ENCODE data around the gene CMSS1.

CMSS1 gene

GRCh38 chr3:100144255-100144866 is 326.7 kb downstream of the CMSS1 start:
- Histone ChIP-seq H3K9me3 (ENCODE audit: control insufficient read depth, low read length) (peaks cover 8% of the 10 kb centered on the region), H3K27ac (ENCODE audit: low read depth, low read length, severe bottlenecking) (no peak overlapping the region), H3K36me3 (ENCODE audit: control insufficient read depth, insufficient read depth, low read length) (no peaks in the 10 kb centered on the region), H3K4me3 (ENCODE audit: extremely low read depth, insufficient read depth, low read length, poor library complexity, severe bottlenecking) (no peak overlapping the region), H3K4me1 (ENCODE audit: control insufficient read depth, insufficient read depth, low read length, poor library complexity, severe bottlenecking) (no peaks in the 10 kb centered on the region)
- 80 to 100% methylated on average over 1 of the region's 1 CpG for WGBS, 2 experiments (ENCODE audit: insufficient coverage in 2 of 2)

- Histone ChIP-seq H3K4me3 (ENCODE audit: extremely low read depth, insufficient read depth, low read length, poor library complexity, severe bottlenecking) (no peak overlapping the region), H3K4me1 (ENCODE audit: control insufficient read depth, insufficient read depth, low read length, poor library complexity, severe bottlenecking) (no peaks in the 10 kb centered on the region), H3K27ac (ENCODE audit: low read depth, low read length, severe bottlenecking) (no peak overlapping the region), H3K9me3 (ENCODE audit: control insufficient read depth, low read length) (no peaks in the 10 kb centered on the region), H3K36me3 (ENCODE audit: control insufficient read depth, insufficient read depth, low read length) (no peaks in the 10 kb centered on the region)
- WGBS, 2 experiments (ENCODE audit: insufficient coverage in 2 of 2) = 88 to 95% methylated on average over 1 to 2 of the region's 2 CpGs
Measured at GRCh38 chr3:100149130-100149529, 331.5 kb downstream of the CMSS1 start.

- H3K27ac ChIP-seq (ENCODE audit: low read depth, low read length, severe bottlenecking) = no peak overlapping the region
- no peaks in the 10 kb centered on the region for H3K36me3 ChIP-seq (ENCODE audit: control insufficient read depth, insufficient read depth, low read length)
- no peaks in the 10 kb centered on the region for H3K4me1 ChIP-seq (ENCODE audit: control insufficient read depth, insufficient read depth, low read length, poor library complexity, severe bottlenecking)
- 67 to 100% methylated on average over 1 to 3 of the region's 6 CpGs for WGBS, 2 experiments (ENCODE audit: insufficient coverage in 2 of 2)
- H3K9me3 ChIP-seq (ENCODE audit: control insufficient read depth, low read length) = no peaks in the 10 kb centered on the region
- H3K4me3 ChIP-seq (ENCODE audit: extremely low read depth, insufficient read depth, low read length, poor library complexity, severe bottlenecking) = no peak overlapping the region
Measured at GRCh38 chr3:100149713-100150415, 332.2 kb downstream of the CMSS1 start.

GRCh38 chr3:100150473-100150872 is 332.8 kb downstream of the CMSS1 start:
- Histone ChIP-seq H3K9me3 (ENCODE audit: control insufficient read depth, low read length) (peaks cover 6% of the 10 kb centered on the region), H3K4me1 (ENCODE audit: control insufficient read depth, insufficient read depth, low read length, poor library complexity, severe bottlenecking) (no peaks in the 10 kb centered on the region), H3K36me3 (ENCODE audit: control insufficient read depth, insufficient read depth, low read length) (no peaks in the 10 kb centered on the region), H3K4me3 (ENCODE audit: extremely low read depth, insufficient read depth, low read length, poor library complexity, severe bottlenecking) (no peak overlapping the region), H3K27ac (ENCODE audit: low read depth, low read length, severe bottlenecking) (no peak overlapping the region)
- 100% methylated on average over 1 of the region's 1 CpG for WGBS, 2 experiments (ENCODE audit: insufficient coverage in 2 of 2)

- Histone ChIP-seq H3K4me3 (ENCODE audit: extremely low read depth, insufficient read depth, low read length, poor library complexity, severe bottlenecking) (no peak overlapping the region), H3K36me3 (ENCODE audit: control insufficient read depth, insufficient read depth, low read length) (no peaks in the 10 kb centered on the region), H3K9me3 (ENCODE audit: control insufficient read depth, low read length) (peaks cover 6% of the 10 kb centered on the region), H3K27ac (ENCODE audit: low read depth, low read length, severe bottlenecking) (no peak overlapping the region), H3K4me1 (ENCODE audit: control insufficient read depth, insufficient read depth, low read length, poor library complexity, severe bottlenecking) (no peaks in the 10 kb centered on the region)
- 74 to 90% methylated on average over 5 to 8 of the region's 8 CpGs for WGBS, 2 experiments (ENCODE audit: insufficient coverage in 2 of 2)
Measured at GRCh38 chr3:100151024-100151707, 333.5 kb downstream of the CMSS1 start.

GRCh38 chr3:100154171-100154570 is 336.5 kb downstream of the CMSS1 start:
- Histone ChIP-seq H3K36me3 (ENCODE audit: control insufficient read depth, insufficient read depth, low read length) (no peaks in the 10 kb centered on the region), H3K4me3 (ENCODE audit: extremely low read depth, insufficient read depth, low read length, poor library complexity, severe bottlenecking) (no peak overlapping the region), H3K4me1 (ENCODE audit: control insufficient read depth, insufficient read depth, low read length, poor library complexity, severe bottlenecking) (no peaks in the 10 kb centered on the region), H3K27ac (ENCODE audit: low read depth, low read length, severe bottlenecking) (no peak overlapping the region), H3K9me3 (ENCODE audit: control insufficient read depth, low read length) (peaks cover 6% of the 10 kb centered on the region)
- no CpG with 5 or more reads among the region's 1 CpG for WGBS, 2 experiments (ENCODE audit: insufficient coverage in 2 of 2)

- H3K4me3 ChIP-seq (ENCODE audit: extremely low read depth, insufficient read depth, low read length, poor library complexity, severe bottlenecking) = no peak overlapping the region
- H3K4me1 ChIP-seq (ENCODE audit: control insufficient read depth, insufficient read depth, low read length, poor library complexity, severe bottlenecking) = no peaks in the 10 kb centered on the region
- peaks cover 6% of the 10 kb centered on the region for H3K9me3 ChIP-seq (ENCODE audit: control insufficient read depth, low read length)
- no peak overlapping the region for H3K27ac ChIP-seq (ENCODE audit: low read depth, low read length, severe bottlenecking)
- H3K36me3 ChIP-seq (ENCODE audit: control insufficient read depth, insufficient read depth, low read length) = no peaks in the 10 kb centered on the region
Measured at GRCh38 chr3:100155128-100155527, 337.5 kb downstream of the CMSS1 start.

- Histone ChIP-seq H3K36me3 (ENCODE audit: control insufficient read depth, insufficient read depth, low read length) (no peaks in the 10 kb centered on the region), H3K4me3 (ENCODE audit: extremely low read depth, insufficient read depth, low read length, poor library complexity, severe bottlenecking) (no peak overlapping the region), H3K4me1 (ENCODE audit: control insufficient read depth, insufficient read depth, low read length, poor library complexity, severe bottlenecking) (no peaks in the 10 kb centered on the region), H3K27ac (ENCODE audit: low read depth, low read length, severe bottlenecking) (no peak overlapping the region), H3K9me3 (ENCODE audit: control insufficient read depth, low read length) (peaks cover 6% of the 10 kb centered on the region)
Measured at GRCh38 chr3:100155590-100155989, 337.9 kb downstream of the CMSS1 start.

- Histone ChIP-seq H3K27ac (ENCODE audit: low read depth, low read length, severe bottlenecking) (no peak overlapping the region), H3K9me3 (ENCODE audit: control insufficient read depth, low read length) (peaks cover 6% of the 10 kb centered on the region), H3K4me1 (ENCODE audit: control insufficient read depth, insufficient read depth, low read length, poor library complexity, severe bottlenecking) (no peaks in the 10 kb centered on the region), H3K36me3 (ENCODE audit: control insufficient read depth, insufficient read depth, low read length) (no peaks in the 10 kb centered on the region), H3K4me3 (ENCODE audit: extremely low read depth, insufficient read depth, low read length, poor library complexity, severe bottlenecking) (no peak overlapping the region)
- 100% methylated on average over 1 of the region's 2 CpGs for WGBS, 2 experiments (ENCODE audit: insufficient coverage in 2 of 2)
Measured at GRCh38 chr3:100157685-100158084, 340.0 kb downstream of the CMSS1 start.

GRCh38 chr3:100158918-100159330 is 341.3 kb downstream of the CMSS1 start:
- peaks cover 6% of the 10 kb centered on the region for H3K9me3 ChIP-seq (ENCODE audit: control insufficient read depth, low read length)
- H3K36me3 ChIP-seq (ENCODE audit: control insufficient read depth, insufficient read depth, low read length) = no peaks in the 10 kb centered on the region
- 88 to 100% methylated on average over 1 of the region's 2 CpGs for WGBS, 2 experiments (ENCODE audit: insufficient coverage in 2 of 2)
- H3K4me3 ChIP-seq (ENCODE audit: extremely low read depth, insufficient read depth, low read length, poor library complexity, severe bottlenecking) = no peak overlapping the region
- no peak overlapping the region for H3K27ac ChIP-seq (ENCODE audit: low read depth, low read length, severe bottlenecking)
- no peaks in the 10 kb centered on the region for H3K4me1 ChIP-seq (ENCODE audit: control insufficient read depth, insufficient read depth, low read length, poor library complexity, severe bottlenecking)
